ENCODE measurements around the gene ACMSD. TPM values are rescaled to one million over a fixed set of nuclear protein-coding genes. Genes with fewer than 3 reads are reported as not detected.

Gene ACMSD
- total and polyA plus RNA-seq, 5 donors from 2014 or later, result not detected

DNA sequence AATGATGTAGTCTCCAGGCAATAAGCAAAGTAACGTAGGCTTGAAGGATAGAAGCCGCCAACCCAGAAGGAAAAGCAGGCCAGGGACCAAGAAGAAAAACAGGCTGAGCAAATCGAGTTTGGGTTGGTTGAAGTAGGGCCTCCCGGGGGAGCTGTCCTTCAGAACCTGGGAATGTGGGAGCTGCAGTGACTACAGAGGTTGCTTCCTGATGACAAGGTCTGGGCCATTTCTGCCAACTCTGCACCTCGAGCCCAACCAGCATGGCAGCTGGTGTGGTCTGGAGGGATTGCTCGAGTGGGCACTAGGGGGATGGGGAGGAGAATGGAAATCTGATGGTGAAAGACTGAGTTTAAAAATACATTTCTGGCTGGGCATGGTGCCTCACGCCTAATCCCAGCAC is 14.1 kb downstream of the ACMSD start:
- no peak overlapping the region for H3K27ac Mint-ChIP-seq
- no peak overlapping the region for H3K4me3 Mint-ChIP-seq
- H3K4me1 ChIP-seq (ENCODE audit: control insufficient read depth, insufficient read depth, low read length, poor library complexity, severe bottlenecking), result no peaks in the 10 kb centered on the region
- no peak overlapping the region for H3K27ac ChIP-seq (ENCODE audit: insufficient read depth, low read length, poor library complexity, severe bottlenecking)
- H3K27me3 ChIP-seq (ENCODE audit: control insufficient read depth, insufficient read depth, low read length), result no peaks in the 10 kb centered on the region
- ATAC-seq (ENCODE audit: low read depth in 2 of 2) (no peak), DNase-seq (no peak)
- peaks cover 7% of the 10 kb centered on the region for H3K36me3 Mint-ChIP-seq
- H3K9me3 Mint-ChIP-seq, result peaks cover 0 to 7% (median 0%) of the 10 kb centered on the region in 7 donors
- no peak overlapping the region for H3K4me3 ChIP-seq (ENCODE audit: low read depth, low read length)
- H3K36me3 ChIP-seq (ENCODE audit: control insufficient read depth, insufficient read depth, low read length), result no peaks in the 10 kb centered on the region
- peaks cover 5% of the 10 kb centered on the region for H3K27me3 Mint-ChIP-seq
- peaks cover 0 to 2% (median 0%) of the 10 kb centered on the region in 4 donors for H3K4me1 Mint-ChIP-seq
- H3K9me3 ChIP-seq (ENCODE audit: control insufficient read depth in 2 of 2, low read length in 2 of 2), result no peaks in the 10 kb centered on the region

DNA sequence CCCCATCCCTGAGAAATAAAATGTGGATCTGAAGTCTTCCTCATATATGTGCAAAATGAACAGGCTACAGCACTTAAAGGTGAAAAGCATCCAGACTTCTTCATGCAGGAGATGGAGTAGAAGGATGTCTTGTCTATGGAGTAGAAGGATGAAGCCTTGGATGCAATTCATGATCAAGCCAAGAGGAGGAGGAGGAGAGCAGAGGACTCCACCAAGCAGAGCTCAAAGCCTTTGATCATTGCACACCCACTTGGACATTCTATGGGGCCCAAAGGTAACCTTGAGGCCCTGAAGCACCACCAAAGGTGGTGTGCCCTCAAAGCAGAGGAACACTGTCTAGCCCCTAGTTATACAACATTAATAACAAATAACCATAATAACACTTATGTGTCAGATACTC is 17.3 kb downstream of the ACMSD start:
- no peak for DNase-seq

GRCh38 chr2:134858245-134858644 is 19.8 kb downstream of the ACMSD start:
- H3K27ac Mint-ChIP-seq, result no peak overlapping the region
- no peaks in the 10 kb centered on the region for H3K36me3 Mint-ChIP-seq
- H3K27me3 ChIP-seq (ENCODE audit: control insufficient read depth, insufficient read depth, low read length), result no peaks in the 10 kb centered on the region
- no peak overlapping the region for H3K4me3 Mint-ChIP-seq
- H3K9me3 ChIP-seq (ENCODE audit: control insufficient read depth in 2 of 2, low read length in 2 of 2), result no peaks in the 10 kb centered on the region
- no peaks in the 10 kb centered on the region for H3K4me1 Mint-ChIP-seq
- DNase-seq, result no peak
- H3K27ac ChIP-seq (ENCODE audit: insufficient read depth, low read length, poor library complexity, severe bottlenecking), result no peak overlapping the region
- no peak for ATAC-seq (ENCODE audit: low read depth in 2 of 2)
- H3K4me1 ChIP-seq (ENCODE audit: control insufficient read depth, insufficient read depth, low read length, poor library complexity, severe bottlenecking), result no peaks in the 10 kb centered on the region
- no peak overlapping the region for H3K4me3 ChIP-seq (ENCODE audit: low read depth, low read length)
- H3K27me3 Mint-ChIP-seq, result peaks cover 9% of the 10 kb centered on the region
- H3K9me3 Mint-ChIP-seq, result peaks cover 0 to 1% (median 0%) of the 10 kb centered on the region in 7 donors
- no peaks in the 10 kb centered on the region for H3K36me3 ChIP-seq (ENCODE audit: control insufficient read depth, insufficient read depth, low read length)

More for the DNA sequence above, 17.3 kb downstream of the ACMSD start:
- H3K27ac Mint-ChIP-seq, result no peak overlapping the region
- H3K27me3 Mint-ChIP-seq, result peaks cover 5% of the 10 kb centered on the region
- peaks cover 7% of the 10 kb centered on the region for H3K36me3 Mint-ChIP-seq
- no peak for ATAC-seq (ENCODE audit: low read depth in 2 of 2)
- no peak overlapping the region for H3K27ac ChIP-seq (ENCODE audit: insufficient read depth, low read length, poor library complexity, severe bottlenecking)
- H3K36me3 ChIP-seq (ENCODE audit: control insufficient read depth, insufficient read depth, low read length), result no peaks in the 10 kb centered on the region
- H3K4me1 Mint-ChIP-seq, result peaks cover 0 to 2% (median 0%) of the 10 kb centered on the region in 4 donors
- no peak overlapping the region for H3K4me3 Mint-ChIP-seq
- peaks cover 0 to 3% (median 0%) of the 10 kb centered on the region in 7 donors for H3K9me3 Mint-ChIP-seq
- no peaks in the 10 kb centered on the region for H3K27me3 ChIP-seq (ENCODE audit: control insufficient read depth, insufficient read depth, low read length)
- no peaks in the 10 kb centered on the region for H3K9me3 ChIP-seq (ENCODE audit: control insufficient read depth in 2 of 2, low read length in 2 of 2)
- H3K4me1 ChIP-seq (ENCODE audit: control insufficient read depth, insufficient read depth, low read length, poor library complexity, severe bottlenecking), result no peaks in the 10 kb centered on the region
- H3K4me3 ChIP-seq (ENCODE audit: low read depth, low read length), result no peak overlapping the region

DNA sequence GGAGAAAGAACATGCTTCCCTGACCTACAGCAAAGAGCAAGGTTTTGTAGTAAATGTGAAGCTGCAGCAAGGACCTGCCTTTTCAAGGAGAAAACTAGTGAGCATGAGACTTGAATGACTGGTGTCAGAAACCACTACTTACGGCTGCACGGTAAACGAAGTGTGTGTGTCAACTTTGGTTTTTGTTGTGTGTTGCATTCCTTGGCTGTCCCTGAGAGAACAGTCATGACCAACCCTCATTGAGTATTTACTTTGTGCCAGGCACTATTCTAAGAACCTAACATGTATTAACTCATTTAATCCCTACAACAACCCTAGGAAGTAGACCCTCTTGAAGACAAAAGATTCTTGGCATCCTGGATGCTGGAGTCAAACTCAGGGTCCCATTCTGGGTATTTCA is 22.8 kb downstream of the ACMSD start:
- H3K27ac ChIP-seq (ENCODE audit: insufficient read depth, low read length, poor library complexity, severe bottlenecking), result no peak overlapping the region
- H3K36me3 ChIP-seq (ENCODE audit: control insufficient read depth, insufficient read depth, low read length), result no peaks in the 10 kb centered on the region
- ATAC-seq (ENCODE audit: low read depth in 2 of 2), result no peak
- H3K27ac Mint-ChIP-seq, result no peak overlapping the region
- no peak overlapping the region for H3K4me3 Mint-ChIP-seq
- H3K27me3 ChIP-seq (ENCODE audit: control insufficient read depth, insufficient read depth, low read length), result no peaks in the 10 kb centered on the region
- H3K9me3 Mint-ChIP-seq, result no peaks in the 10 kb centered on the region
- no peaks in the 10 kb centered on the region for H3K9me3 ChIP-seq (ENCODE audit: control insufficient read depth in 2 of 2, low read length in 2 of 2)
- H3K27me3 Mint-ChIP-seq, result peaks cover 9% of the 10 kb centered on the region
- H3K4me1 Mint-ChIP-seq, result no peaks in the 10 kb centered on the region
- no peak overlapping the region for H3K4me3 ChIP-seq (ENCODE audit: low read depth, low read length)
- H3K36me3 Mint-ChIP-seq, result no peaks in the 10 kb centered on the region
- no peak for DNase-seq
- H3K4me1 ChIP-seq (ENCODE audit: control insufficient read depth, insufficient read depth, low read length, poor library complexity, severe bottlenecking), result no peaks in the 10 kb centered on the region

DNA sequence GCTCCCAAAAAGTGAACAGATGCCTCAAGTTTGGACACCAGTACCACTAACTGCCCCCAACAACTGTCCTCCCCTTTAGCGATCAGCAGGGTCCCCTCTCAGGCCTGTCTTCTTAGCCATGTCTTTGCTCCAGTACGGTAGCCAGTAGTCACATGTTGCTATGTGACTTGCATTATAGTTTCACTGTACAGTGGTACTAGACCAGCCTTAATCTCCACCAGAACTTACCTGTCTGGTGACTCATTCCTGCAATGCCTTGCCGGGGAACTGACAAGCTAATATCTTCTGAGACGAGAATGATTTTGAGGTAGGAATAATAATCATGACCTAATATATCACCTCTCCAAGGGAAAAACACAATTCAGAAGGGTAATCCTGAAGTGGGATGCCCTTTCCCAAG is 23.7 kb downstream of the ACMSD start:
- no peaks in the 10 kb centered on the region for H3K4me1 Mint-ChIP-seq
- Histone ChIP-seq H3K4me3 (ENCODE audit: low read depth, low read length) (no peak overlapping the region), H3K27ac (ENCODE audit: insufficient read depth, low read length, poor library complexity, severe bottlenecking) (no peak overlapping the region), H3K27me3 (ENCODE audit: control insufficient read depth, insufficient read depth, low read length) (no peaks in the 10 kb centered on the region), H3K9me3 (ENCODE audit: control insufficient read depth in 2 of 2, low read length in 2 of 2) (no peaks in the 10 kb centered on the region), H3K36me3 (ENCODE audit: control insufficient read depth, insufficient read depth, low read length) (no peaks in the 10 kb centered on the region), H3K4me1 (ENCODE audit: control insufficient read depth, insufficient read depth, low read length, poor library complexity, severe bottlenecking) (no peaks in the 10 kb centered on the region)
- peaks cover 4% of the 10 kb centered on the region for H3K27me3 Mint-ChIP-seq
- ATAC-seq (ENCODE audit: low read depth in 2 of 2) (no peak), DNase-seq (no peak)
- no peaks in the 10 kb centered on the region for H3K36me3 Mint-ChIP-seq
- H3K9me3 Mint-ChIP-seq, result no peaks in the 10 kb centered on the region
- H3K27ac Mint-ChIP-seq, result no peak overlapping the region
- no peak overlapping the region for H3K4me3 Mint-ChIP-seq

DNA sequence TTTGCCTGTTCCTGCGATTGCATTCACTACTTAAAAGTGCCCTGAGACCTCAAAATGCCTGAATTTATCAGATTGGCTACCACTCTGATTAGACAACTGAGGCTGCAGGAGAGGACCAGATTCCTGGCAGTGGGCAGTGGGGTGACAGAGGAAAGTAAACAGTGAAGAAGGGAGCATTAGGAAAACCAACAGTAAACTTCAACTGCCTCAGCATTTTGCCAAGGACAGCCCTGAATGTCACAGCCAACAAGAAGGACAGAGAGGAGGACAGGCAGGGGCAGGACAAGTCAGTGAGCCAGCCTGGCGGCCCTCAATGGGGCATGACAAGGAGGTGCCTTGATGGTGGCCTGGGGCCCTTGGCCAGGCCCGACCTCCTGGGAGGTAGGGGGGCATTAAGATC is 24.3 kb downstream of the ACMSD start:
- ATAC-seq (ENCODE audit: low read depth in 2 of 2), result no peak
- Mint-ChIP-seq H3K27ac (no peak overlapping the region), H3K9me3 (no peaks in the 10 kb centered on the region), H3K36me3 (peaks cover 3% of the 10 kb centered on the region), H3K4me3 (no peak overlapping the region), H3K27me3 (peaks cover 4% of the 10 kb centered on the region), H3K4me1 (no peaks in the 10 kb centered on the region)
- H3K4me3 ChIP-seq (ENCODE audit: low read depth, low read length), result no peak overlapping the region
- H3K36me3 ChIP-seq (ENCODE audit: control insufficient read depth, insufficient read depth, low read length), result no peaks in the 10 kb centered on the region
- no peaks in the 10 kb centered on the region for H3K4me1 ChIP-seq (ENCODE audit: control insufficient read depth, insufficient read depth, low read length, poor library complexity, severe bottlenecking)
- no peaks in the 10 kb centered on the region for H3K9me3 ChIP-seq (ENCODE audit: control insufficient read depth in 2 of 2, low read length in 2 of 2)
- no peak for DNase-seq
- H3K27ac ChIP-seq (ENCODE audit: insufficient read depth, low read length, poor library complexity, severe bottlenecking), result no peak overlapping the region
- H3K27me3 ChIP-seq (ENCODE audit: control insufficient read depth, insufficient read depth, low read length), result no peaks in the 10 kb centered on the region

GRCh38 chr2:134863446-134863845 is 25.0 kb downstream of the ACMSD start:
- H3K36me3 ChIP-seq (ENCODE audit: control insufficient read depth, insufficient read depth, low read length), result no peaks in the 10 kb centered on the region
- no peaks in the 10 kb centered on the region for H3K9me3 ChIP-seq (ENCODE audit: control insufficient read depth in 2 of 2, low read length in 2 of 2)
- no peaks in the 10 kb centered on the region for H3K4me1 ChIP-seq (ENCODE audit: control insufficient read depth, insufficient read depth, low read length, poor library complexity, severe bottlenecking)
- ATAC-seq (ENCODE audit: low read depth in 2 of 2) (no peak), DNase-seq (no peak)
- Mint-ChIP-seq H3K36me3 (peaks cover 3% of the 10 kb centered on the region), H3K4me3 (no peak overlapping the region), H3K27me3 (peaks cover 4% of the 10 kb centered on the region), H3K4me1 (no peaks in the 10 kb centered on the region), H3K27ac (no peak overlapping the region), H3K9me3 (no peaks in the 10 kb centered on the region)
- H3K27me3 ChIP-seq (ENCODE audit: control insufficient read depth, insufficient read depth, low read length), result no peaks in the 10 kb centered on the region
- no peak overlapping the region for H3K27ac ChIP-seq (ENCODE audit: insufficient read depth, low read length, poor library complexity, severe bottlenecking)
- H3K4me3 ChIP-seq (ENCODE audit: low read depth, low read length), result no peak overlapping the region

DNA sequence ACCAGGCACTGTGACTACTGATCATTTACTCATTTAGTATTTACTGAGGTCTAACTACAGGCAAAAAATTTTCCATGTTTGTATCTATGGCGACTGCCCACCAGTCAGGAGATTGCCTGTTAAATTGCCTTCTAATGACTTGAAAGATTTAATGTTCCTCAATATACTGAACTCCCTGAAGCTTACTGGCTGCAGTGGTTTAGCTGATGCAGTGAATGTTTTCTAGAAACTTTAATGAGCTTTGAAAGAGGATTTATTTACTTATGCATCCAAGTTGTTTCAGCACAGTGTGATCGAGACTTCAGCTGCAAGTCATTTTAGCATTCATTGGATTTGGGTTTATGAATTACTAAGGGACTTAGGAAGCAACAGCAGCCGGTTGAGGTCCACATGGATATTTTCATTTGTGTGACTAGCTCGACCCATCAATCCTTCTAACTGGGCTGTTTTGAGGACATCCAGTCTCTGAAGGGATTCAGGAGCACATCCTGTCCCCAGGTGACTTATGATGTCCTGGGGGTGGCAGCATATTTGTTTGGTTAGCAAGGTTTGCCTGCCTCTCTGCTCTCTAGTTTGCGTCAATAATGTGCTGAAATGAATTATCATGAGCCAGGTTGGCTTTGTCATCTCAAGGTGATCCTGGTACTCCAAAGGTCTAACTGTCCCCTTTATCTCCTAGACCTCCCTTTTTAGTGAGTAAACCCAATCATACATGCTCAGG is 26.8 kb downstream of the ACMSD start:
- Histone ChIP-seq H3K9me3 (ENCODE audit: control insufficient read depth in 2 of 2, low read length in 2 of 2) (no peaks in the 10 kb centered on the region), H3K27ac (ENCODE audit: insufficient read depth, low read length, poor library complexity, severe bottlenecking) (no peak overlapping the region), H3K36me3 (ENCODE audit: control insufficient read depth, insufficient read depth, low read length) (no peaks in the 10 kb centered on the region), H3K4me3 (ENCODE audit: low read depth, low read length) (no peak overlapping the region), H3K27me3 (ENCODE audit: control insufficient read depth, insufficient read depth, low read length) (no peaks in the 10 kb centered on the region), H3K4me1 (ENCODE audit: control insufficient read depth, insufficient read depth, low read length, poor library complexity, severe bottlenecking) (no peaks in the 10 kb centered on the region)
- Mint-ChIP-seq H3K27ac (no peak overlapping the region), H3K4me3 (no peak overlapping the region), H3K4me1 (no peaks in the 10 kb centered on the region), H3K27me3 (peaks cover 4% of the 10 kb centered on the region), H3K36me3 (peaks cover 3% of the 10 kb centered on the region), H3K9me3 (no peaks in the 10 kb centered on the region)
- no peak for ATAC-seq (ENCODE audit: low read depth in 2 of 2)
- DNase-seq, result no peak

Measured in CD4-positive, CD25-positive, alpha-beta regulatory T cell (primary cell).